ENCODE data around the gene DNALI1. TPM values are rescaled to one million over a fixed set of nuclear protein-coding genes. Genes with fewer than 3 reads are reported as not detected.

The DNALI1 gene
- polyA plus RNA-seq, 1 donor from 2014 or later, result 33.5 TPM

DNA sequence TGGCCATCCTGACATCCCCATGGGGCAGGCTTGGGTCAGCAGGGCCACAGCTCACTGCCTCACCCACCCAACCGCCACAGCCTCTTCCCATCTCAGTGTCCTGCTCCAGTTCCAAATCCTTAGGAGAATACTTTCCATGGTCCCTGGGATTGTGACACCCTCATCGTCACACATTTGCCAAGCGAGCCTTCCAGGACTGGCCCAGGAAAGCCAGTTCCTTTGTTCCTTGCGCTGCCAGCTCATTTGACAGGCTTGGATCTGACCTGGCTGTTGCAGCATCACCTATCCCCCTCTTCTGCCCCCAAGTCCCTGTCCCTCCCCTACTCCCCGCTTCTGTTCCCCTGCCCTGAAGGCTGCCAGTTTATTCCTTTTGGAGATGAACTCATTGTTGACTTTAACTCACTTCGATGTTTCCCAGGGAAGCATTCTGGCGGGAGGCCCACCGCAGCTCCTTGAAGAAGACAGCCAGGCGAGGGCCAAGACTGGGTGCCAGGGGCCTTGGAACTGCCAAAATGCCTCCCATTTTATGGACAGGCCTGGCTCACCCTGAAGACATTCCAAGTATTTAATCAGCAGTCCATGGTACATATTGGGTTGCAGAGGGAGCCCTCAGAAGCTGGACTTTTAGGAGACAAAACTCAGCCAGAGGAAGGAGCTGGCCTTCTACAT is 49.2 kb downstream of the DNALI1 start:
- H3F3A ChIP-seq (ENCODE audit: insufficient read depth, low read length, poor library complexity, severe bottlenecking), result no peaks in the 10 kb centered on the region
- H2AFZ ChIP-seq (ENCODE audit: low read depth, low read length), result no peak overlapping the region
- H3K9me3 ChIP-seq (ENCODE audit: low read length), result no peaks in the 10 kb centered on the region
- H3K4me3 ChIP-seq (ENCODE audit: low read length), result no peak overlapping the region
- H3K79me2 ChIP-seq (replicated peaks; ENCODE audit: insufficient read depth, low read length), result no peaks in the 10 kb centered on the region
- H3K27ac ChIP-seq (ENCODE audit: low read length), result no peak overlapping the region
- H3K36me3 ChIP-seq (ENCODE audit: insufficient read depth, low read length), result no peaks in the 10 kb centered on the region
- H4K20me1 ChIP-seq (ENCODE audit: insufficient read depth), result no peaks in the 10 kb centered on the region
- TF ChIP-seq EP300 (conservative IDR thresholded peaks at IDR 0.05; ENCODE audit: poor library complexity, severe bottlenecking) (no peak), TAF1 (IDR thresholded peaks at IDR 0.05; ENCODE audit: low read depth) (no peak), CTCF (IDR thresholded peaks at IDR 0.05; ENCODE audit: poor library complexity, severe bottlenecking) (no peak), RAD21 (conservative IDR thresholded peaks at IDR 0.05) (no peak), EZH2 (IDR thresholded peaks at IDR 0.05; ENCODE audit: borderline replicate concordance, insufficient read depth, low read length, poor library complexity, severe bottlenecking) (no peak), MXI1 (conservative IDR thresholded peaks at IDR 0.05; ENCODE audit: poor library complexity, severe bottlenecking) (no peak), POLR2AphosphoS5 (IDR thresholded peaks at IDR 0.05) (no peak), SMC3 (conservative IDR thresholded peaks at IDR 0.05; ENCODE audit: poor library complexity) (no peak)
- TF ChIP-seq, protein P1, sequence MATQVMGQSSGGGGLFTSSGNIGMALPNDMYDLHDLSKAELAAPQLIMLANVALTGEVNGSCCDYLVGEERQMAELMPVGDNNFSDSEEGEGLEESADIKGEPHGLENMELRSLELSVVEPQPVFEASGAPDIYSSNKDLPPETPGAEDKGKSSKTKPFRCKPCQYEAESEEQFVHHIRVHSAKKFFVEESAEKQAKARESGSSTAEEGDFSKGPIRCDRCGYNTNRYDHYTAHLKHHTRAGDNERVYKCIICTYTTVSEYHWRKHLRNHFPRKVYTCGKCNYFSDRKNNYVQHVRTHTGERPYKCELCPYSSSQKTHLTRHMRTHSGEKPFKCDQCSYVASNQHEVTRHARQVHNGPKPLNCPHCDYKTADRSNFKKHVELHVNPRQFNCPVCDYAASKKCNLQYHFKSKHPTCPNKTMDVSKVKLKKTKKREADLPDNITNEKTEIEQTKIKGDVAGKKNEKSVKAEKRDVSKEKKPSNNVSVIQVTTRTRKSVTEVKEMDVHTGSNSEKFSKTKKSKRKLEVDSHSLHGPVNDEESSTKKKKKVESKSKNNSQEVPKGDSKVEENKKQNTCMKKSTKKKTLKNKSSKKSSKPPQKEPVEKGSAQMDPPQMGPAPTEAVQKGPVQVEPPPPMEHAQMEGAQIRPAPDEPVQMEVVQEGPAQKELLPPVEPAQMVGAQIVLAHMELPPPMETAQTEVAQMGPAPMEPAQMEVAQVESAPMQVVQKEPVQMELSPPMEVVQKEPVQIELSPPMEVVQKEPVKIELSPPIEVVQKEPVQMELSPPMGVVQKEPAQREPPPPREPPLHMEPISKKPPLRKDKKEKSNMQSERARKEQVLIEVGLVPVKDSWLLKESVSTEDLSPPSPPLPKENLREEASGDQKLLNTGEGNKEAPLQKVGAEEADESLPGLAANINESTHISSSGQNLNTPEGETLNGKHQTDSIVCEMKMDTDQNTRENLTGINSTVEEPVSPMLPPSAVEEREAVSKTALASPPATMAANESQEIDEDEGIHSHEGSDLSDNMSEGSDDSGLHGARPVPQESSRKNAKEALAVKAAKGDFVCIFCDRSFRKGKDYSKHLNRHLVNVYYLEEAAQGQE (IDR thresholded peaks at IDR 0.05; ENCODE audit: borderline replicate concordance), result no peak
- H3K9me2 ChIP-seq (ENCODE audit: insufficient read depth, low read length), result no peaks in the 10 kb centered on the region
- H3K27me3 ChIP-seq (ENCODE audit: insufficient read depth, low read depth, low read length), result no peaks in the 10 kb centered on the region
- H3K9ac ChIP-seq (ENCODE audit: low read length), result no peak overlapping the region
- H3K4me2 ChIP-seq (ENCODE audit: low read length), result no peak overlapping the region

DNA sequence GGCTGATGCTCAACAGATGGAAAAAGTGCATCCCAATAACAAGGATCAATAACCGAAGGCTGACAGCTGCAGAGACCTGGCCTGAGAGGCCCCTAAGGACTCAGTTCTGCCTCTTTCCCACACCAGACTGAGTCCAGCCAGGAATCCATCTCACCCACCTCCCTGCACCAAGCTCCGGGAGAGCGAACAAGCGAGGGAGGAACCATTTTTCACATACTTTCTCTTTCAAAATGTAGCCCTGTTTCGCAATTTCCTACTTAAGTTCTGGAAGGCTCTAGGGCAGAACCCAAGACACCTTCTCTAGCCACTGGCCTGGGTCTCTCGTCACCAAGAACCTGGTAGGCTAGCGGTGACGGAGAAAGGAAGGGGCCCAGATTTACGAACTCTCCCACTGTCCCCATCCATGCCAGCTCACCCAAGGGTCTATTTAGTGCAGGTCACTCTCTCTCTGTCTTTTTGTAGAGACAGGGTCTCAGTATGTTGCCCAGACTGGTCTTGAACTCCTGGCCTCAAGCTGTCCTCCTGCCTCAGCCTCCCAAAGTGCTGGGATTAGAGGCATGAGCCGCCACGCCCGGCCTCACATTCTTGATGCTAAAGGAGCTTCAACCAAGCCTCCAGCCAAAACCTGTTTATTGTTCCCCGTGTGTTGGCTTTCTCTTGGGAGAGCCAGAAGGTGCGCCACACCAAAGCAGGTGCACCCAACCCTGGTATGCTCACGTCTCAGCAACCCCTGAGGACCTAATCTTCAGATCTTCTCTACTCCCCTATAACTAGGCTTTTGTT is 49.9 kb downstream of the DNALI1 start:
- Histone ChIP-seq H3K27me3 (ENCODE audit: insufficient read depth, low read depth, low read length) (no peaks in the 10 kb centered on the region), H3K4me2 (ENCODE audit: low read length) (no peak overlapping the region)

More for the DNA sequence above, 49.9 kb downstream of the DNALI1 start:
- no peaks in the 10 kb centered on the region for H3K9me3 ChIP-seq (ENCODE audit: low read length)
- no peaks in the 10 kb centered on the region for H3K36me3 ChIP-seq (ENCODE audit: insufficient read depth, low read length)
- no peak overlapping the region for H2AFZ ChIP-seq (ENCODE audit: low read depth, low read length)
- no peak overlapping the region for H3K4me3 ChIP-seq (ENCODE audit: low read length)
- no peak for TF ChIP-seq MXI1 (conservative IDR thresholded peaks at IDR 0.05; ENCODE audit: poor library complexity, severe bottlenecking)
- no peak for TF ChIP-seq POLR2AphosphoS5 (IDR thresholded peaks at IDR 0.05)
- TF ChIP-seq CTCF (IDR thresholded peaks at IDR 0.05; ENCODE audit: poor library complexity, severe bottlenecking), result no peak
- TF ChIP-seq TAF1 (IDR thresholded peaks at IDR 0.05; ENCODE audit: low read depth), result no peak
- TF ChIP-seq SMC3 (conservative IDR thresholded peaks at IDR 0.05; ENCODE audit: poor library complexity), result no peak
- TF ChIP-seq EP300 (conservative IDR thresholded peaks at IDR 0.05; ENCODE audit: poor library complexity, severe bottlenecking), result no peak
- no peak for TF ChIP-seq EZH2 (IDR thresholded peaks at IDR 0.05; ENCODE audit: borderline replicate concordance, insufficient read depth, low read length, poor library complexity, severe bottlenecking)
- TF ChIP-seq, protein P1 (IDR thresholded peaks at IDR 0.05; ENCODE audit: borderline replicate concordance), result no peak
- no peak for TF ChIP-seq RAD21 (conservative IDR thresholded peaks at IDR 0.05)
- H3K9me2 ChIP-seq (ENCODE audit: insufficient read depth, low read length), result no peaks in the 10 kb centered on the region
- H3F3A ChIP-seq (ENCODE audit: insufficient read depth, low read length, poor library complexity, severe bottlenecking), result no peaks in the 10 kb centered on the region
- H3K27ac ChIP-seq (ENCODE audit: low read length), result no peak overlapping the region
- H3K9ac ChIP-seq (ENCODE audit: low read length), result no peak overlapping the region
- H4K20me1 ChIP-seq (ENCODE audit: insufficient read depth), result no peaks in the 10 kb centered on the region
- H3K79me2 ChIP-seq (replicated peaks; ENCODE audit: insufficient read depth, low read length), result no peaks in the 10 kb centered on the region

All from neural cell (in vitro differentiated cells).